SU-DHL-6 (cell line): ENCODE data around the gene TRMU.

Experiments
- H2AFZ ChIP-seq: fragments of 200-600 bp; sonication (generic); 2 replicates; pipeline ENCODE4 v1.6.1; 2014; ENCODE audit warnings: low read depth, mild to moderate bottlenecking, moderate library complexity, mixed read lengths, antibody characterized with exemption, low read length; ENCODE audit not compliant: severe bottlenecking
- H3F3A ChIP-seq: fragments of 200-600 bp; shearing (Covaris generic); 2 replicates; pipeline ENCODE4 v1.6.0; 2016; ENCODE audit warnings: antibody characterized with exemption, mild to moderate bottlenecking; ENCODE audit not compliant: insufficient read depth
- H3K27ac ChIP-seq: fragments of 200-600 bp; sonication (generic); 2 replicates; pipeline ENCODE4 v1.5.1; 2016; ENCODE audit warnings: low read depth, mild to moderate bottlenecking, low read length, moderate library complexity, mixed read lengths
- H3K27me3 ChIP-seq: fragments of 200-600 bp; sonication (generic), shearing (Covaris generic); 2 replicates; pipeline ENCODE4 v1.6.0; 2014; ENCODE audit warnings: mild to moderate bottlenecking, low read length
- H3K36me3 ChIP-seq: fragments of 200-600 bp; sonication (generic); 2 replicates; pipeline ENCODE4 v1.6.1; 2014; ENCODE audit warnings: mild to moderate bottlenecking, low read length, mixed read lengths
- H3K4me2 ChIP-seq: fragments of 300-600, 200-600 bp; shearing (Covaris generic), sonication (generic); 2 replicates; pipeline ENCODE4 v1.6.0; 2014; ENCODE audit warnings: low read length, low read depth, mild to moderate bottlenecking; ENCODE audit not compliant: poor library complexity, severe bottlenecking
- H3K4me3 ChIP-seq: fragments of 200-600 bp; sonication (generic); 2 replicates; pipeline ENCODE4 v1.5.1; 2014; ENCODE audit warnings: antibody characterized with exemption, low read length, mild to moderate bottlenecking, mixed read lengths; ENCODE audit not compliant: insufficient read depth, poor library complexity, severe bottlenecking
- H3K79me2 ChIP-seq: fragments of 200-600 bp; sonication (generic); 2 replicates; pipeline ENCODE4 v1.6.1; 2014; ENCODE audit warnings: mild to moderate bottlenecking, low read length, moderate library complexity; ENCODE audit not compliant: insufficient read depth
- H3K9ac ChIP-seq: fragments of 200-600 bp; sonication (generic); 2 replicates; pipeline ENCODE4 v1.7.0; 2014; ENCODE audit warnings: mild to moderate bottlenecking, low read length
- H3K9me2 ChIP-seq: fragments of 200-600 bp; sonication (generic); replicated peaks from 2 replicates; pipeline ENCODE4 v1.6.1; 2014; ENCODE audit warnings: low read length; ENCODE audit not compliant: insufficient read depth
- H3K9me3 ChIP-seq: fragments of 200-600 bp; sonication (generic); 2 replicates; pipeline ENCODE4 v1.6.1; 2014; ENCODE audit warnings: low read length, mixed read lengths; ENCODE audit not compliant: insufficient read depth
- H4K20me1 ChIP-seq: fragments of 200-600 bp; sonication (generic); 2 replicates; pipeline ENCODE4 v1.6.1; 2014; ENCODE audit warnings: low read depth, mild to moderate bottlenecking, antibody characterized with exemption, low read length, moderate library complexity, mixed read lengths
- CTCF ChIP-seq: fragments of 200-600 bp; sonication (generic); IDR thresholded peaks from one replicate; pipeline ENCODE4 v1.5.1; 2017; ENCODE audit warnings: antibody characterized with exemption, mild to moderate bottlenecking, low read length, moderate library complexity; ENCODE audit not compliant: insufficient read depth, poor library complexity, severe bottlenecking
- EZH2phosphoT487 ChIP-seq: fragments of 200-600 bp; sonication (generic), shearing (Covaris generic); conservative IDR thresholded peaks from 2 replicates; pipeline ENCODE4 v1.6.1; 2018; ENCODE audit warnings: mild to moderate bottlenecking, antibody characterized with exemption, low read length, moderate library complexity, mixed read lengths

Gene TRMU

DNA sequence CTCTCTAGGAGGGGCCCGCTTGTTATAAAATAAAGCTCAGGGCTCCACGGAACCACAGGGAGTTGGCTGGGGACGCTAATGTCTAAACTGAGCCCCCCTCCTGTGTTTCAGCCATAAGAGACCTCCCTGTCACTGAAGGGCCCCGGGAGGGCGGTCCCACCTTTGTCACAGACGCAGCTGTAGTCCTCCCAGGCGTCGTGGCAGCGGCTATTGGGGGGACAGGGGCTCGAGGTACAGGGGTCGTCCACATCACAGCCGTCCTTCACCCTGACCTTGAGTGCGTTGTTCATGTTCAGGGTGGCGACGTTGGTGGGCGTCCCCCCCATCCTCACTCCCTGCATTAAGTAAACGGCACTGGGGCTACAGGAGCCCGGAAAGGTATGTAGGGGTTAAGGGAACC lies 62.0 kb downstream of the TRMU start:
- Histone ChIP-seq H4K20me1 (no peaks in the 10 kb centered on the region), H3K27me3 (no peaks in the 10 kb centered on the region), H3K4me2 (no peak overlapping the region), H3K36me3 (no peaks in the 10 kb centered on the region), H3K4me3 (no peak overlapping the region), H3K9me3 (no peaks in the 10 kb centered on the region), H3K9me2 (no peaks in the 10 kb centered on the region), H3K9ac (no peak overlapping the region), H3K79me2 (no peaks in the 10 kb centered on the region), H3K27ac (no peak overlapping the region), H3F3A (no peaks in the 10 kb centered on the region), H2AFZ (no peak overlapping the region)
- no peak for TF ChIP-seq EZH2phosphoT487
- TF ChIP-seq CTCF: no peak

DNA sequence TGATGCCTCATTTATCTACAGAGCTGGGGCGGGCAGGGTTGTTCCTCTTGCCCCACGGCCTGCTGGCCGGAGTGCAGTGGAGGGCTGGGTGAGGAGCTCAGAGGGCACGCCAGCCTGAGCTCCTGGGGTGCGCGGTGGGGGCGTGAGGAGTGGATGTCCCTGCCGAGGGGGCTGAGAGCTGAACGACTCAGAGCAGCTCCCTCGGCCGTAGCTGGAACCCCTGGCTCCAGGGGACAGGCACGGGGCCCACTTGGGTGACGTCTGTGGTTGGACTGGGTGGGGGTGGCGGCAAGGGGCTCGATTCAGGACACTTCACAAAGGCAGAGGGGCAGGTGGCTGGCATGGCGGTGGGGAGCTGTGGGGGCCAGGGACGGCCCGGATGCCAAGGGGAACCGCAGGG lies 62.4 kb downstream of the TRMU start:
- TF ChIP-seq EZH2phosphoT487: no peak
- TF ChIP-seq CTCF: no peak
- Histone ChIP-seq H4K20me1 (no peaks in the 10 kb centered on the region), H3K27me3 (no peaks in the 10 kb centered on the region), H3K79me2 (no peaks in the 10 kb centered on the region), H2AFZ (no peak overlapping the region), H3K9ac (no peak overlapping the region), H3K9me2 (no peaks in the 10 kb centered on the region), H3K4me3 (no peak overlapping the region), H3F3A (no peaks in the 10 kb centered on the region), H3K27ac (no peak overlapping the region), H3K36me3 (no peaks in the 10 kb centered on the region), H3K9me3 (no peaks in the 10 kb centered on the region), H3K4me2 (no peak overlapping the region)

GRCh38 chr22:46399251-46400024 lies 63.9 kb downstream of the TRMU start:
- no peak overlapping the region for H3K4me2 ChIP-seq
- TF ChIP-seq CTCF: no peak

More at GRCh38 chr22:46399251-46400024, 63.9 kb downstream of the TRMU start:
- Histone ChIP-seq H3K9ac (no peak overlapping the region), H3K79me2 (no peaks in the 10 kb centered on the region), H3K9me2 (no peaks in the 10 kb centered on the region), H3K4me3 (no peak overlapping the region), H3K36me3 (no peaks in the 10 kb centered on the region), H3K27me3 (no peaks in the 10 kb centered on the region), H3K9me3 (no peaks in the 10 kb centered on the region), H3F3A (no peaks in the 10 kb centered on the region), H2AFZ (no peak overlapping the region), H4K20me1 (no peaks in the 10 kb centered on the region), H3K27ac (no peak overlapping the region)
